DMS53 treated with DMSO at 0.1 percent for 48 hours (cell line): ENCODE results near the gene AXDND1.
"Not testable (repeated sequence)": the region's sequence is repeated elsewhere in the genome, so short reads cannot be mapped to it uniquely, and the experiment has no call there.

ENCODE experiments used
- DNase-seq: peaks from one replicate; lab custom pipeline; 2025; ENCODE audit not compliant: unreplicated experiment; lab: John Stamatoyannopoulos, UW

AXDND1 gene

DNA sequence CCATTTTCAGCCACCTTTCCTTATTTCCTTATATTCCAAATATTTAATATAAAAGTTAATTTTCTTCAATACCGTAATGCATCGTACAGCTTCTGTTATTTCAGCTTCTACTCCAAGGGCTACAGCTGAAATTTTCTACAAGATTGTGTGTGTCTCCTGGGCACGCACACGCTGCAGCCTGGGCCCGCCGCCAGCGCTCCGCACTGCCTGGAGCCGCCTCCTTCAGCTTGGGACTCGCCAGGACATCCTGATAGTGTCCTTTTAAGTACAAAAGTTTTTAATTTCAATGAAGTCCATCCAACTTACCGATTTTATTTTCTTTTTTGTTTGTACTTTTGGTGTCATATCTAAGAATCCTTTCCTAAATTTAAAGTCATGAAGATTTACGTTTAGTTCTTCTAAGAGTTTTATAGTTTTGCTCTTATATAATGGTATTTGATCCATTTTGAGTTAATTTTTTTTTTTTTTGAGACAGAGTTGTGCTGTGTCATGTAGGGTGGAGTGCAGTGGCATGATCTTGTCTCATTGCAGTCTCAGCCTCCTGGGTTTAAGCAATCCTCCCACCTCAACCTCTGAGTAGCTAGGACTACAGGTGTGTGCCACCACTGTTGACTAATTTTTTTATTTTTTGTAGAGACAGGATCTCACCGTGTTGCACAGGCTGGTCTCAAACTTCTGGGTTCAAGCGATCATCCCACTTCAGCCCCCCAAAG, 82.8 kb downstream of the AXDND1 start:
- no peak for DNase-seq

DNA sequence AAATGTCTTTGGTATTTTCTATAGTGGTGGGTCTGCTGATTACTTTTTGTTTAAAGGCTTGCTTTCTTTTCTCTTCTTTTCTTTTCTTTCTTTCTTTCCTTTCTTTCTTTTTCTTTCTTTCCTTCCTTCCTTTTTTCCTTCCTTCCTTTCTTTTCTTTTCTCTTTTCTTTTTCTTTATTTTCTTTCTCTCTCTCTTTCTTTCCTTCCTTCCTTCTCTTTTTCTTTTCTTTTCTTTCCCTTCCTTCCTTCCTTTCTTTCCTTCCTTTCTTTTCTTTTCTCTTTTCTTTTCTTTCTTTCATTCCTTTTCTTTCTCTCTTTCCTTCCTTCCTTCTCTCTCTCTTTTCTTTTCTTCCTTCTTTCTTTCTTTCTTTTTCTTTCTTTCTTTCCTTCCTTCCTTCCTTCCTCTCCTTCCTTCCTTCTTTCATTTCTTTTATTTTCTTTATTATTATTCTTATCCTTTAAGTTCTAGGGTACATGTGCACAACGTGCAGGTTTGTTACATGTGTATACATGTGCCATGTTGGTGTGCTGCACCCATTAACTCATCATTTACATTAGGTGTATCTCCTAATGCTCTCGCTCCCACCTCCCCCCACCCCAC, 93.9 kb downstream of the AXDND1 start:
- not testable (repeated sequence) for DNase-seq

GRCh38 chr1:179465661-179466060, 99.9 kb downstream of the AXDND1 start:
- DNase-seq = not testable (repeated sequence)

DNA sequence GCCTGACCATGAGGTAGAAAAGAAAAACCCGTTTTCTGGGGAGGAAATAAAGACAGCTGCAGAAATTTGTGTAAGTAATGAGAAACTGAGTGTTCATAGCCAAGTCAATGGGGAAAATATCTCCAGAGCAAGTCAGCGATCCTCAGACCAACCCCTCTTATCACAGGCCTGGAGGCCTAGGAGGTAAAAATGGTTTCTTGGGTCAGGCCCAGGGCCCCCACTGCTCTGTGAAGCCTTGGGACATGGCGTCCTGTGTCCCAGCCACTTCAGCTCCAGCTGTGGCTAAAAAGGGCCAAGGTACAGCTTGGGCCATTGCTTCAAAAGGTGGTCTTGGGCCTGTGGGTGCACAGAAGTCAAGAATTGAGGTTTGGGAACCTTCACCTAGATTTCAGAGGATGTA, 108.9 kb downstream of the AXDND1 start:
- DNase-seq = no peak

GRCh38 chr1:179476484-179476883, 110.7 kb downstream of the AXDND1 start:
- DNase-seq = no peak

DNA sequence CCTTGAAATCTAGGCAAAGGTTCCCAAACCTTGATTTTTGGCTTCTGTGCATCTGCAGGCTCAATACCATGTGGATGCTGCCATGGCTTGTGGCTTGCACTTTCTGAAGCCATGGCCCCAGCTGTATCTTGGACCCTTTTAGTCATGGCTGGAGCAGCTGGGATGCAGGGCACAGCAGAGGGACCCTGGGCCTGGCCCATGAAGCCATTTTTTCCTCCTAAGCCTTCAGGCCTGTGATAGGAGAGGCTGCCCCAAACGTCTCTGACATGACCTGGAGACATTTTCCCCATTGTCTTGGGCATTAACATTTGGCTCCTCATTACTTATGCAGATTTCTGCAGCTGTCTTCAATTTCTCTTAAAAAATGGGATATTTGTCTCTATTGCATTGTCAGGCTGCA, 112.6 kb downstream of the AXDND1 start:
- DNase-seq = no peak

DNA sequence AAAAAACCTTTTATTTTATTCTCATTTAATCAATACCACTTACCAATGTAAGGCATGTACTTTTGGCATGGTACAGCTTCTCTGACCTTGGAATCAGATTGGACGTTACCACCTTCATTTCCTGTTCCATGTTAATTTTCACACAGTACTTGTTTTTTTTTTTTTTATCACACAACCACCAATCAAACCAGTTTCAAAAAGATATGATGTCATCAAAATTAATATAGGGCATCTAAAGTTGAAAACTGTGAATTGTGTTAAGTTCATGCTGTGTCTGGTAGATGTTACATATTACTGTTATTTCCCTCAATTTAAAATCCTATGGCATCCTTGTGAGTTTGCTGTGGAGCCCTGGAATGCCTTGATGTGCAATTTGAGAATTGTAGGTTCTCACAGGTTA, 124.8 kb downstream of the AXDND1 start:
- no peak for DNase-seq

DNA sequence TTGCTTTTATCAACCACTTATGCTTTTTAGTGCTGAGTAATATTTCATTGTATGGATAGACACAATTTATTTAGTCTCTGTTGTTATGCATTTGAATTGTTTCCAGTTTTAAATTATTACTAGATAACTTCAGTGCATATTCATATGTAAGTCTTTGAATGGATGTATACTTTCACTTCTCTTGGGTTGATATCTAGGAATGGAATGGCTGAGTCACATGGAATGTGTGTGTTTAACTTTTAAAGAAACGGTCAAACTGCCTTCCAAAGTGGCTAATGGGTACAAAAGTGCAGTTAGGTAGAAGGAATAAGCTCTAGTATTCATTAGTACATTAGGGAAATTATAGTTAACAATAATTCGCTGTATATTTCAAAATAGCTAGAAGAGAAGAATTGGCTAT, 127.6 kb downstream of the AXDND1 start:
- DNase-seq = no peak

GRCh38 chr1:179506199-179506598, 140.4 kb downstream of the AXDND1 start:
- DNase-seq = no peak

DNA sequence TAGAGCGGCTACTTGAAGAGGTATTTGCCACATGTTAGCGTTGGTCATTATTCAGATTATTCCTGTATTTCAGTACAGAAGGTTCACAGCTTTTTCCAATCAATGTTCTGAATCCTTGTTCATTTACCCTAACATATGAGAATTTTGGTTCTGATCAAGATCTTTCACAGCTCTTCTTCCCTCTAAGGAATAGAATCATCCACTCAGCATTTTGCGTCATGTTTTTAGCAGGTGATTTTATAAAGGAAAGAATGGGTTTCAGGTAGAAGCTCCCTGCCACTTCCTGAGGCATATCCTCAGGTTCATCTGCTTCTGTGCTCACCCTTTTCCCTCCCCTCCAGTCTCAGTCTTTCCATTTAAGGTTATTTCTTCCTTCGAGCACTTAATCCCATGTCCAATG, 143.6 kb downstream of the AXDND1 start:
- no peak for DNase-seq

DNA sequence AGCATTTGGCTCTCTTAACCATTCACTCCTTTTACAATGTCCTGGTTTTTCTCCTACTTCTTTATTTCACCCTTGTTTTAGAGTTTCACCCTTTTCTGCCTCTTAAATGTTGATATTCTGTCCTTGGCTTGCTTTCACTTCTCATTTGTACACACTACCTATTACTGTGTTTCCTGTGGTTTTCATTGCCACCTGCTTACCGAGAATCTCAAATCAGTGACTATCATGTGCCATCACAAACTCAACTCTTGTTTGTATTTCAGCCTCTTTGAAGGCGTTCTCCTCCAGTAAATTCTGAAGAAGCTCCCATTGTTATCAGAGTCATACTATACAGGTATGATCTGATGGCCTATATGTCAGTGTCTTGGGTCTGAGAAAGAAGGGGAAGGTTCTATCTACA, 144.3 kb downstream of the AXDND1 start:
- peak; percentile 3 for DNase-seq

GRCh38 chr1:179516976-179517705, 151.4 kb downstream of the AXDND1 start:
- DNase-seq = no peak

- not testable (repeated sequence) for DNase-seq
These were observed 152.8 kb downstream of the AXDND1 start for GRCh38 chr1:179518544-179518943.

DNA sequence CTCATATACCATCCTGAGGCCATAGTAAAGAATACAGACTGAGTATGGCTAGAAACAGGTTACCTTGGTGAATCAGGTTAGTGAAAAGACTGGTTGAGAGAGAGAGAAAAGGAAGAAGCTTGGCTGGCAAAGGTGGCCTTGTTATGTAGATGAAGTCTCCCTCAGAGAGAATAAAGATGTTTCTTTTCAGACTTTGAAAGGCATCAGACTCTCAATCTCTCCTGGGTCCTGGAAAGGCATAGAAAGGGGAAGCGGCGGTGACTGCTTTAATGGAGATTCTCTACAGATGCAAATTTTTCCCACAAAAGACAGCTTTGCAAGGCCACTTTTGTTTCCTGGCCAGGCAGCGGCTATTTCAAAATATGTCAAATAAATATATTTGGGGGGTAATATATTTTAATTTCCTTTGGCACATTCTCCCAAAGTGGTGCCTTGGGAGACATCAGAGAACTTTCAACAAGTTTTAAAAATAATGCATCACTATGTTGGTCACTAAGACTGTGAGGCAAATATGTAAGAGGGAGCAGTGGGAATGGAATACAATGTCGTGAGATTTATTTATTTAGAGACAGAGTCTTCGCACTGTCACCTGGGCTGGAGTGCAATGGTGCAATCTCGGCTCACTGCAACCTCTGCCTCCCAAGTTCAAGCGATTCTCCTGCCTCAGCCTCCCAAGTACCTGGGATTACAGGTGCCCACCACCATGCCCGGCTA, 163.9 kb downstream of the AXDND1 start:
- no peak for DNase-seq

DNA sequence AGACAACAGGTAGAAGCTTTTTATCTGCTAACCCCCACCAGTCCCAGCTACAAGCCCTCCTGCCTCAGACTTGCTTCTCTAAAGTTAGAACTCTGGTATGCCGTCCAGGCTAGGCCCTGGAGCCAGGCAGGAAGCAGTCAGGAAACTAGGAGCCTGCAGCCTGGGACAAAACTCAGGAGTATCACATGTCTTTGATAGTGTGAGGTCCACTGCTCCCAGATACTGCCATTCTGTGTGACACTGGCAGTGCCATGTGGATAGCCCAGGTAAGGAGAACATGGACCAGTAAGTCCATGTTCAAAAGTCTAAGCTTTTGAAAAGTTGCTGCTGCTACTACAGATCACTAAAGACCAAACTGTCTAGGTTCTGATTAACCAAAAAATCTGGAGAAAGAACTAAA, 164.6 kb downstream of the AXDND1 start:
- DNase-seq = no peak

DNA sequence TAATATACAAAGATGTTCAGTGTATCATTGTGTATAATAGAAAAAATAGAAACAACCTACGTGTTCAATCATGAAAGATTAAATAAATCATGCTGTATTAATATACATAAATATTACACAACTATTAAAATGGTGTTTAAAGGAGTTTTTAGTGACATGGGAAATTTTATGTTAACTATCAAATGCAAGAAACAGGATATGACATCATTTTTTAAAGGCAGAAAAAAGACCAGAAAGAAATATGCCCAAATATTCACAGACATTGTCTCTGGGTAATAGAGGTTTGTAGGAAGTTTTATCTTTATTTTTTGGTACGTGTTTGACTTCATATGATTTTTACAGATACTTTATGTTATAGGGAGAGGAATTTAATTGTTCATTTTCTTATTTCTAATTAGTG, 176.0 kb downstream of the AXDND1 start:
- no peak for DNase-seq

DNA sequence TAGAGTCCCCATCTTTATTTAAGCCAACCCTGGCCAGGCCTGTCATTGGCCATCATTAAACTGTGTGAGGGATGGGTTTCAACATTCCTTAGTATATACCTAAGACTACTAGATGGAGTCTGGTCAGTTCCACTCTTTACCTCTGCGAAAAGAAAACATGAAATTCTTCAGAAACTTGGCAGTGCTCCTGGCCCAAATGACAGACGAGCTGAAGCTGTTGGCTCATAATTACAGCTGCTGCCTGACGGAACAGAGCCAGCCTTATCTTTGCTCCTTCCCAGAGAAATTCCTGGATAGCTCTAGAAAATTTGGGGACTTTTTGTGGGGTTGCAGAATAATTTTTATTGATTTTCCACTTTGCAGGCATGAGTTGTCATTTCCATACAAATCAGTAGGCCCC, 179.6 kb downstream of the AXDND1 start:
- DNase-seq = no peak

GRCh38 chr1:179547021-179547535, 181.3 kb downstream of the AXDND1 start:
- no peak for DNase-seq

- no peak for DNase-seq
These were observed 183.0 kb downstream of the AXDND1 start for GRCh38 chr1:179548666-179549367.

DNA sequence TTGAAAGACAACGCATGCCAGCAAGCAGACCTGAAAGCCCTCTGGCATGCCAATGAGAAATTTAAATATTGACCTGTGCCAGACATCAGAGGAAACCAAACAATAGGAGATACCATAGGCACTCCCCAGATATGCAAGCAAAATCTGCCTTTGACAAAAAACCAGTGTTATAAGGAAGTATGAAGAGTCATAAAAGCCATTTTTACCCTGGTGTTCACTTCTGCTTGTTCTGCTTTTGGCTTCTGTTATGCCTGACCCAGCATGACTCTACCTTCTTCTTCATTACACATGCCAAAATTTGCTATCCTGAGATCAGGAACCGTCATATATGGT, 183.6 kb downstream of the AXDND1 start:
- DNase-seq = no peak
